ENCODE data around the gene PCDHGA12. TPM values are rescaled to one million over a fixed set of nuclear protein-coding genes. Genes with fewer than 3 reads are reported as not detected.
A peak's percentile ranks its signal among the peaks of the same experiment; 100 is the strongest.

Gene PCDHGA12
- total RNA-seq, 1 experiment from 2014 or later = 0.11 TPM

GRCh38 chr5:141398608-141399007 is 31.7 kb upstream of the PCDHGA12 start:
- no peak overlapping the region for H3K9ac ChIP-seq (ENCODE audit: low read length)
- no peaks in the 10 kb centered on the region for H3K4me1 ChIP-seq (ENCODE audit: insufficient read depth, low read length)
- no peaks in the 10 kb centered on the region for H4K20me1 ChIP-seq (ENCODE audit: low read length)
- intact Hi-C loops (cut with micrococcal nuclease) = loop anchor here (5.0 kb wide), 1 partner anchor 109 kb away; no protein-coding TSS in a partner anchor
- ChIA-PET CTCF (interaction anchor here (2.4 kb wide), 1 partner anchor 126 kb away, joined by 7 read pairs; no protein-coding TSS in a partner anchor), POLR2A (ENCODE audit: unreplicated experiment) (no interaction called here)
- peaks cover 7% of the 10 kb centered on the region; the same call in 1 of the 2 replicates for H3K9me3 ChIP-seq (ENCODE audit: low read length)
- H3F3A ChIP-seq (ENCODE audit: low read length, unreplicated experiment) = no peaks in the 10 kb centered on the region
- H3K9me2 ChIP-seq (replicated peaks; ENCODE audit: low read length) = no peaks in the 10 kb centered on the region
- H3K4me3 ChIP-seq (ENCODE audit: low read length) = peak overlapping the region; percentile 23
- ATAC-seq (no peak), DNase-seq (no peak)
- H3K27me3 ChIP-seq (ENCODE audit: low read length) = no peaks in the 10 kb centered on the region
- no TSS peak for BruUV-seq (replicated peaks)
- no peak overlapping the region for H3K27ac ChIP-seq (ENCODE audit: low read length)
- no peak overlapping the region for H2AFZ ChIP-seq (ENCODE audit: low read length)
- TF ChIP-seq EZH2 (IDR thresholded peaks at IDR 0.05; ENCODE audit: low read length, unreplicated experiment) = no peak
- TF ChIP-seq EZH2phosphoT487 (IDR thresholded peaks at IDR 0.05; ENCODE audit: borderline replicate concordance, low read length) = no peak
- TF ChIP-seq, protein P1, sequence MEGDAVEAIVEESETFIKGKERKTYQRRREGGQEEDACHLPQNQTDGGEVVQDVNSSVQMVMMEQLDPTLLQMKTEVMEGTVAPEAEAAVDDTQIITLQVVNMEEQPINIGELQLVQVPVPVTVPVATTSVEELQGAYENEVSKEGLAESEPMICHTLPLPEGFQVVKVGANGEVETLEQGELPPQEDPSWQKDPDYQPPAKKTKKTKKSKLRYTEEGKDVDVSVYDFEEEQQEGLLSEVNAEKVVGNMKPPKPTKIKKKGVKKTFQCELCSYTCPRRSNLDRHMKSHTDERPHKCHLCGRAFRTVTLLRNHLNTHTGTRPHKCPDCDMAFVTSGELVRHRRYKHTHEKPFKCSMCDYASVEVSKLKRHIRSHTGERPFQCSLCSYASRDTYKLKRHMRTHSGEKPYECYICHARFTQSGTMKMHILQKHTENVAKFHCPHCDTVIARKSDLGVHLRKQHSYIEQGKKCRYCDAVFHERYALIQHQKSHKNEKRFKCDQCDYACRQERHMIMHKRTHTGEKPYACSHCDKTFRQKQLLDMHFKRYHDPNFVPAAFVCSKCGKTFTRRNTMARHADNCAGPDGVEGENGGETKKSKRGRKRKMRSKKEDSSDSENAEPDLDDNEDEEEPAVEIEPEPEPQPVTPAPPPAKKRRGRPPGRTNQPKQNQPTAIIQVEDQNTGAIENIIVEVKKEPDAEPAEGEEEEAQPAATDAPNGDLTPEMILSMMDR (conservative IDR thresholded peaks at IDR 0.05; ENCODE audit: low read depth, low read length) = no peak
- peaks cover 9% of the 10 kb centered on the region; the same call in 1 of the 2 replicates for H3K36me3 ChIP-seq (ENCODE audit: low read depth, low read length)
- H3K79me2 ChIP-seq (ENCODE audit: low read length) = no peaks in the 10 kb centered on the region
- H3K4me2 ChIP-seq (ENCODE audit: low read length) = no peak overlapping the region

GRCh38 chr5:141399555-141400258 is 30.6 kb upstream of the PCDHGA12 start:
- DNase-seq = no peak
- H3K4me3 ChIP-seq (ENCODE audit: low read length) = no peak overlapping the region
- CTCF ChIA-PET = no interaction called here
- H3K9ac ChIP-seq (ENCODE audit: low read length) = no peak overlapping the region
- H3K27me3 ChIP-seq (ENCODE audit: low read length) = no peaks in the 10 kb centered on the region
- no peak overlapping the region for H2AFZ ChIP-seq (ENCODE audit: low read length)
- H3K36me3 ChIP-seq (ENCODE audit: low read depth, low read length) = peaks cover 9% of the 10 kb centered on the region; the same call in 1 of the 2 replicates
- H3K4me1 ChIP-seq (ENCODE audit: insufficient read depth, low read length) = no peaks in the 10 kb centered on the region
- no peak for ATAC-seq
- intact Hi-C loops (cut with micrococcal nuclease) = loop anchor here (5.0 kb wide), 1 partner anchor 108 kb away; no protein-coding TSS in a partner anchor
- BruUV-seq (replicated peaks) = no TSS peak
- no peak overlapping the region for H3K4me2 ChIP-seq (ENCODE audit: low read length)
- POLR2A ChIA-PET (ENCODE audit: unreplicated experiment) = no interaction called here
- peaks cover 7% of the 10 kb centered on the region; the same call in 1 of the 2 replicates for H3K9me3 ChIP-seq (ENCODE audit: low read length)
- no peaks in the 10 kb centered on the region for H3F3A ChIP-seq (ENCODE audit: low read length, unreplicated experiment)
- no peak overlapping the region for H3K27ac ChIP-seq (ENCODE audit: low read length)
- TF ChIP-seq, protein P1 (conservative IDR thresholded peaks at IDR 0.05; ENCODE audit: low read depth, low read length) = no peak
- no peaks in the 10 kb centered on the region for H3K79me2 ChIP-seq (ENCODE audit: low read length)
- H3K9me2 ChIP-seq (replicated peaks; ENCODE audit: low read length) = no peaks in the 10 kb centered on the region
- no peaks in the 10 kb centered on the region for H4K20me1 ChIP-seq (ENCODE audit: low read length)

DNA sequence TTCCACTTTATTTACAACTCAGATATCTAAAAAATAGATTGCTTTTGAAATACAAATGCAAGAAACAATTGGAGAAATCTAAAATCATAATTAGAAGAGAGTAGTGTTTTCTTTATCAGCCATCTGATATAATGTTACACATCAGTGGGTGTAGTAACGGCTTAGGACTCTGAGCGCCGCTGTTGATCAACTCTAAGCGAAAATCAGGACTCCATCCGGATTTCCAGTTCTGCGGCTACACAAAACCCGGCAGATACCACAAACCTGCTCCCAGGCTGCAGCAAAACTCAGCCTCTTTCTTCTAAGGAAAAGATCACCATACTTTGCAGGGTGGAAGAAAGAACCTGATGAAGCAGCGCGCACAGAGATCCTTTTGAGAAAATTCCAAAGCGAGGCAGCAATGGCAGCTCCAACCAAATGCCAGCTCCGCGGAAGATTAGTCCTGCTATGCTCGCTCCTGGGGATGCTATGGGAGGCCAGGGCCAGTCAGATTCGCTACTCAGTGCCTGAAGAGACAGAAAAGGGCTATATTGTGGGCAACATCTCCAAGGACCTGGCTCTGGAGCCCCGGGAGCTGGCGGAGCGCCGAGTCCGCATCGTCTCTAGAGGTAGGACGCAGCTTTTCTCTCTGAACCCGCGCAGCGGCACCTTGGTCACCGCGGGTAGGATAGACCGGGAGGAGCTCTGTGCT is 27.6 kb upstream of the PCDHGA12 start, which contains the start of gene PCDHGA9:
PCDHGA9 (plus strand) TSS at position 226 of the 691 bp plus-strand sequence; CDS start at position 401, 175 bp downstream.
- no peaks in the 10 kb centered on the region for H3F3A ChIP-seq (ENCODE audit: low read length, unreplicated experiment)
- H3K36me3 ChIP-seq (ENCODE audit: low read depth, low read length) = peaks cover 9% of the 10 kb centered on the region; the same call in 1 of the 2 replicates
- no peak within 1 kb of the TSS for H3K27ac ChIP-seq (ENCODE audit: low read length)
- H3K9me2 ChIP-seq (replicated peaks; ENCODE audit: low read length) = no peaks in the 10 kb centered on the region
- BruUV-seq (replicated peaks) = no TSS peak
- CTCF ChIA-PET = no interaction called here
- TF ChIP-seq EZH2phosphoT487 (IDR thresholded peaks at IDR 0.05; ENCODE audit: borderline replicate concordance, low read length) = no peak
- TF ChIP-seq, protein P1 (conservative IDR thresholded peaks at IDR 0.05; ENCODE audit: low read depth, low read length) = no peak
- no peak for TF ChIP-seq EZH2 (IDR thresholded peaks at IDR 0.05; ENCODE audit: low read length, unreplicated experiment)
- H3K79me2 ChIP-seq (ENCODE audit: low read length) = no peaks in the 10 kb centered on the region
- no peaks in the 10 kb centered on the region for H3K4me1 ChIP-seq (ENCODE audit: insufficient read depth, low read length)
- POLR2A ChIA-PET (ENCODE audit: unreplicated experiment) = no interaction called here
- intact Hi-C loops (cut with micrococcal nuclease) = no loop called here
- H3K9ac ChIP-seq (ENCODE audit: low read length) = no peak within 1 kb of the TSS
- no peak for ATAC-seq
- no peak within 1 kb of the TSS for H3K4me3 ChIP-seq (ENCODE audit: low read length)
- no peaks in the 10 kb centered on the region for H3K27me3 ChIP-seq (ENCODE audit: low read length)
- H3K9me3 ChIP-seq (ENCODE audit: low read length) = peaks cover 14% of the 10 kb centered on the region; the same call in 1 of the 2 replicates
- no peaks in the 10 kb centered on the region for H4K20me1 ChIP-seq (ENCODE audit: low read length)
- H2AFZ ChIP-seq (ENCODE audit: low read length) = no peak within 1 kb of the TSS
- no peak for DNase-seq
- no peak within 1 kb of the TSS for H3K4me2 ChIP-seq (ENCODE audit: low read length)

Data from PC-3 (cell line).